ENCODE results near the gene PTPMT1.
A peak's percentile ranks its signal among the peaks of the same experiment; 100 is the strongest.

DNA sequence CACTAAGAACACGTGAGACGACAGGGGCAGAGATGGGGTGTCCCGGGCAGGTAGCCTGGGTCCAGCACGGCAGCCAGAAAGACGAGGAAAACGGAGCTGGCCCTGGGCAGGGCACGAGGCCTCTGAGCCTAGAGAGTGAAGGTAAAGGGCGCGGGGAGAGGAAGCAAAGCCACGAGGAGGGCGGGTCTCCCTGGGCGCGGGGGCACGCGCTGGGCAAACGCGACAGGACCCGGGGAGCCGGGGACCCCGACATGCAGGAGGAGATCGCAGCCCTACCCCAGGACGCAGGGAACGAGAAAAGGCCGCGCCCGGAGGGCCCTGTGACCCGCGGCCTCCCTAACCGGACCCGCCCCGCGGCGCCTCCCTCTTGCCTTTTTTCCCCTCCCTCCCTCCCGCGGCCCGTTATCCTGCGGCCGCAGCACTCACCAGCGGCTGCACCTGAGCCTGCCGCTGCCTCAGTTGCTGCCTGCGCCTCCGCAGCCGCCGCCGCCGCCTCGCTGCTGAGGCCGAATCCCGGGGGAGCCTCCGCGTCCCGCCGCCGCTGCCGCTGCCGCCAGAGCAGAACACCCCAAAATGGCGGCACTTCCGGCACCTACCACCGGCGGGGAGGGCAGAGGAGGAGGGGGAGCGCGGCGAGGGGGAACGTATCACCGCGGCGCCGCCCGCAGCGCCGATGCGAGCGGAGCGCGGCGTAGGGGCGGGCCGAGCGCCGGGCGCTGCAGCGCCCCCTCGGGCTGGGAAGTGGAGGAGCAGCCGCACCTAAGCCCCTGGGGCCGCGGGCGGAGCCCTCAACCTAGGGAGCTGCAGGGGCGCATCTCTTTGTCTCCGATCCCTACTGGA lies 12.6 kb upstream of the PTPMT1 start, which contains the start of gene CELF1:
- TF ChIP-seq, protein P1, sequence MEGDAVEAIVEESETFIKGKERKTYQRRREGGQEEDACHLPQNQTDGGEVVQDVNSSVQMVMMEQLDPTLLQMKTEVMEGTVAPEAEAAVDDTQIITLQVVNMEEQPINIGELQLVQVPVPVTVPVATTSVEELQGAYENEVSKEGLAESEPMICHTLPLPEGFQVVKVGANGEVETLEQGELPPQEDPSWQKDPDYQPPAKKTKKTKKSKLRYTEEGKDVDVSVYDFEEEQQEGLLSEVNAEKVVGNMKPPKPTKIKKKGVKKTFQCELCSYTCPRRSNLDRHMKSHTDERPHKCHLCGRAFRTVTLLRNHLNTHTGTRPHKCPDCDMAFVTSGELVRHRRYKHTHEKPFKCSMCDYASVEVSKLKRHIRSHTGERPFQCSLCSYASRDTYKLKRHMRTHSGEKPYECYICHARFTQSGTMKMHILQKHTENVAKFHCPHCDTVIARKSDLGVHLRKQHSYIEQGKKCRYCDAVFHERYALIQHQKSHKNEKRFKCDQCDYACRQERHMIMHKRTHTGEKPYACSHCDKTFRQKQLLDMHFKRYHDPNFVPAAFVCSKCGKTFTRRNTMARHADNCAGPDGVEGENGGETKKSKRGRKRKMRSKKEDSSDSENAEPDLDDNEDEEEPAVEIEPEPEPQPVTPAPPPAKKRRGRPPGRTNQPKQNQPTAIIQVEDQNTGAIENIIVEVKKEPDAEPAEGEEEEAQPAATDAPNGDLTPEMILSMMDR (IDR thresholded peaks at IDR 0.05; ENCODE audit: insufficient read depth, low read length, poor library complexity, severe bottlenecking) = peak; percentile 83
- no peak for TF ChIP-seq EZH2phosphoT487 (conservative IDR thresholded peaks at IDR 0.05; ENCODE audit: low read length)
